Body of pancreas (tissue), 4 donors: ENCODE data around the gene SPTBN1.

Source experiments
- CTCF ChIP-seq, 7 experiments: fragments of 450-650 bp in 4 of 7; fragments of 200-600 bp in 3 of 7; sonication (generic) in 3 of 7; IDR thresholded peaks; one replicate each; pipeline ENCODE4 v1.5.1; 2016 to 2019; ENCODE audit warnings: antibody characterized with exemption in 7 of 7
- POLR2A ChIP-seq, 3 donors: fragments of 450-650 bp; IDR thresholded peaks; one replicate each; pipeline ENCODE4 v1.6.1; 2016; ENCODE audit warnings: antibody characterized with exemption in 3 of 3, mild to moderate bottlenecking in 2 of 3

- TF ChIP-seq CTCF (IDR thresholded peaks at IDR 0.05), result no peak
- no peak for TF ChIP-seq POLR2A (IDR thresholded peaks at IDR 0.05)
These were observed 133.5 kb downstream of the SPTBN1 start for GRCh38 chr2:54589340-54590215.
